Stimulated activated naive CD8-positive, alpha-beta T cell treated with anti-CD3 and anti-CD28 coated beads, Interleukin-15, Interleukin-2, amounts not matched to agents 100 ng/mL and 50 ng/mL, for 24 hours (primary cell): ENCODE data around the gene DNAH6.

Experiments used
- H3K27ac Mint-ChIP-seq: one replicate; pipeline ENCODE4 v1.8.0; 2021; ENCODE audit warnings: mild to moderate bottlenecking, mixed read lengths
- H3K27me3 Mint-ChIP-seq: one replicate; pipeline ENCODE4 v1.8.0; 2021; ENCODE audit warnings: mixed read lengths
- H3K36me3 Mint-ChIP-seq: one replicate; pipeline ENCODE4 v1.8.0; 2021; ENCODE audit warnings: low read depth, mixed read lengths
- H3K4me1 Mint-ChIP-seq: one replicate; pipeline ENCODE4 v1.8.0; 2021; ENCODE audit warnings: low read depth, mixed read lengths
- H3K4me3 Mint-ChIP-seq: one replicate; pipeline ENCODE4 v1.8.0; 2021; ENCODE audit warnings: mild to moderate bottlenecking, mixed read lengths
- H3K9me3 Mint-ChIP-seq: one replicate; pipeline ENCODE4 v1.8.0; 2021; ENCODE audit warnings: mixed read lengths

Gene DNAH6

DNA sequence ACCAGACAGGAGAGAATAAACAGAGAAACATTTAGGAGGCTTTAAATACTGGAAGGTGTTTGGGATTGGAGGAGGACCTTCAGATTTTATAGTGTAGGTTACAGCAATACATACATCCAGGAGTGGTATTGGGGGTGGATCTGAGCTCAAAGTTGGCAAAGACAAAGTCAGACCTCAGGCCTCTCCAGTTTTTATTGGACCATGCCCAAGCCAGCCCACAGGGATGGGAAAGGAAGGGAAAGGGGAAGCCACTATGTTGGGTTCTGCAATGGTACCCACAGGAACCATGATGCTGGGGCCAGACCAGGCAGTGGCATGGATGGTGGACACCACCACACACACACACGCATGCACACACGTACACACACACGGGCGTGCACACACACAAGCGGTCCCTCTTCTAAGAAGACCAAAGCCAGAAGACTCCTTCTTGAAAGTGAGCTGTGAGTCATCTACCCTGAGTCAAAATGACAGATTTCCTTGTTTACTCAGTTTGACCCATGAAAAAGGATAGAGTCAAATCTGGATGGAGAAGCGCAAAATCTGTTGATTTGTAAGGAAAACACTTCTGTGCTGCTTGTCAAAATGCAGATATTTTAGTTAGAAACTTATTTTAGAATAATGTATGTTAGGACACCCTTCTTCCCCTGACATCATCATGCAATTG is 276.7 kb downstream of the DNAH6 start:
- no peaks in the 10 kb centered on the region for H3K4me1 Mint-ChIP-seq
- H3K27ac Mint-ChIP-seq, result no peak overlapping the region
- peaks cover 5% of the 10 kb centered on the region for H3K9me3 Mint-ChIP-seq
- H3K27me3 Mint-ChIP-seq, result no peaks in the 10 kb centered on the region
- H3K4me3 Mint-ChIP-seq, result no peak overlapping the region
- H3K36me3 Mint-ChIP-seq, result no peaks in the 10 kb centered on the region

DNA sequence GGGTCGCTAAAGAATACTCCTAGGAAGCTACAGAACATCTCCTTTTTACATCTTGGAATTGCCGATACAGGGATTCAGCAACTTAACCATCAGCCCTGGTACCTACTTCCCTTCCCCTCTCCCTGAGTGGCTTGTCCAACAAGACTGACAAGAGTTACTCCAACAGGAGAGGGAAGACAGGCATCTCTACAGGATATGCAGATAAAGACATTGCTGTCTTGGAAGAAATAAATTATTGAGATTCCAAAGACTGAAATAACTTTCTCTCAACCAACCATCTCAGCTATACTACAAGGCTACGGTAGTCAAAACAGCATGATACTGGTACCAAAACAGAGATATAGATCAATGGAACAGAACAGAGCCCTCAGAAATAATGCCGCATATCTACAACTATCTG is 277.3 kb downstream of the DNAH6 start:
- Mint-ChIP-seq H3K36me3 (no peaks in the 10 kb centered on the region), H3K4me3 (no peak overlapping the region), H3K4me1 (no peaks in the 10 kb centered on the region), H3K27me3 (no peaks in the 10 kb centered on the region), H3K9me3 (peaks cover 5% of the 10 kb centered on the region), H3K27ac (no peak overlapping the region)

DNA sequence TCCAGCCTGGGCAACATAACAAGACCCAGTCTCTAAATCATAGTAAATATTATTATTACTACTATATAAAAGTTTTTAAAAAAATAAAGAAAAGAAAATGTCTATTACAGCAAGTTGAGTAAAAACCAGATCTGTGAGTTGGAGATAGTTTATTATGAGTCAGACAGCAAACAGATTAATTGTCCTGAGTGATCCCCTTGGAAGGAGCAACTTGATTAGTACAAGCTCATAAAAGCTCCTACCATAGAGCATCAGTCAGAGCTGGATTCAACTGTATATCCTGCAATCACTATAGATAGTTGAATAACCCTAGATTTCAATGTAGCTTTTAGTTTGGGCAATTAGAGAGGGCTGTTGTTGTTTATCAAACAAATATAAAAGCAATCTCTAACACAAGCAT is 280.5 kb downstream of the DNAH6 start:
- H3K4me3 Mint-ChIP-seq, result no peak overlapping the region
- H3K9me3 Mint-ChIP-seq, result peaks cover 5% of the 10 kb centered on the region
- peaks cover 10% of the 10 kb centered on the region for H3K4me1 Mint-ChIP-seq
- H3K27me3 Mint-ChIP-seq, result no peaks in the 10 kb centered on the region
- no peaks in the 10 kb centered on the region for H3K36me3 Mint-ChIP-seq
- no peak overlapping the region for H3K27ac Mint-ChIP-seq

DNA sequence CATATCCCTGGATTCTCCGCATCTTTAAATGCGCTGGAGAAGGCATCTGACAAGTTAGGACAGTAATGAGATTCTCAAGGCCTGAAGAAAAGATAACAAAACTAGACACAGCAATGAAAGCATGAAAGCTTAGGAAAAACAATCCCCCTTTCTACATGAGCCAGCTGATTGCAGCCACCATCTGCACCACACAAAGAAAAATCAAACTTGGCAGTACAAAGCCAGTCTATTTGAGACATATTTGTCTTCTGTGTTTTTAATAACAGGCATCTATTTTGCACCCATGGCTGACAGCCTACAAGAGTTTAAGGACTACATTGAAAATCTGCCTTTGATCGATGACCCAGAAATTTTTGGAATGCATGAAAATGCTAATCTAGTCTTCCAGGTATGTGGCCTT is 281.0 kb downstream of the DNAH6 start:
- H3K27ac Mint-ChIP-seq, result no peak overlapping the region
- no peaks in the 10 kb centered on the region for H3K36me3 Mint-ChIP-seq
- H3K27me3 Mint-ChIP-seq, result no peaks in the 10 kb centered on the region
- H3K9me3 Mint-ChIP-seq, result peaks cover 4% of the 10 kb centered on the region
- H3K4me1 Mint-ChIP-seq, result peaks cover 13% of the 10 kb centered on the region
- H3K4me3 Mint-ChIP-seq, result no peak overlapping the region

DNA sequence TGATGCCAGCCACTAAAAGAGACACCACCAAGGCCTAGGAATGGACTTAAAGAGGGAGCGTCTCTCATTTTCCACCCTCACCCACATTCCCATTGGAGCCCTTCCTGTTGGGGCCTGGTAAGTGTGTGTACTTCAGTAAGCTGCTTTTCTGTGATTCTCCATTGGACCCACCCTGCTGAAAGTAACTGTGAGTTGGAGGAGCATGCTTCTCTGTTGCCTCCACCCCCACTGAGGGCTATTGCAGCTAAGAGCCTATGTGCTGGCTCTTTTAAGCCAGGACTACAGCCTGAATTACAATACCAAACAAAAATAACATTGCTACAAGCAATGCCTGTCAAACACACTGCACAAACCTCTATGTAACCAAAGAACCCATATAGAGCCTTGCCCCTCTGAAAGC is 283.5 kb downstream of the DNAH6 start:
- no peak overlapping the region for H3K27ac Mint-ChIP-seq
- H3K4me3 Mint-ChIP-seq, result no peak overlapping the region
- H3K36me3 Mint-ChIP-seq, result no peaks in the 10 kb centered on the region
- H3K9me3 Mint-ChIP-seq, result no peaks in the 10 kb centered on the region
- no peaks in the 10 kb centered on the region for H3K27me3 Mint-ChIP-seq
- H3K4me1 Mint-ChIP-seq, result peaks cover 13% of the 10 kb centered on the region

DNA sequence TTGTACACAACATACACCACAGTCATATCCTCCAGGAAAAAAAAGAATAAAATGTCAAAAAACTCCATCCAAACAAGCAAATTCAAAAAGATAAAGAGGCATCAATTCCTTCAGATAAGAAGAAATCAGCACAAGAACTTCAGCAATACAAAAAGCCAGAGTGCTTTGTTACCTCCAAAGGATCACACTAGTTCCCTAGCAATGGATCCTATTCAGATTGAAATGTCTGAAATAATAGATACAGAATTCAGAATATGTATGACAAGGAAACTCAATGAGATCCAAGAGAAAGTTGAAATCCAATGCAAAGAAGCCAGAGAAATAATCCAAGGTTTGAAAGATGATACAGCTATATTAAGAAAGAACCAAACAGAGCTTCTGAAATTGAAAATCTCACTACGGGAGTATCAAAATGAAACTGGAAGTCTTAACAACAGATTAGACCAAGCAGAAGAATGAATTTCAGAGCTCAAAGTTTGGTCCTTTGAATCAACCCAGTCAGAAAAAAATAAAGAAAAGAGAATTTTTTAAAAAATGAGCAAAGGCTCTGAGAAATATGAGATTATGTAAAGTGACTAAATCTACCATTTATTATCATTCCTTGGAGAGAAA is 284.0 kb downstream of the DNAH6 start:
- Mint-ChIP-seq H3K4me1 (peaks cover 13% of the 10 kb centered on the region), H3K36me3 (no peaks in the 10 kb centered on the region), H3K27me3 (no peaks in the 10 kb centered on the region), H3K4me3 (peak overlapping the region; percentile 19), H3K9me3 (no peaks in the 10 kb centered on the region), H3K27ac (no peak overlapping the region)

DNA sequence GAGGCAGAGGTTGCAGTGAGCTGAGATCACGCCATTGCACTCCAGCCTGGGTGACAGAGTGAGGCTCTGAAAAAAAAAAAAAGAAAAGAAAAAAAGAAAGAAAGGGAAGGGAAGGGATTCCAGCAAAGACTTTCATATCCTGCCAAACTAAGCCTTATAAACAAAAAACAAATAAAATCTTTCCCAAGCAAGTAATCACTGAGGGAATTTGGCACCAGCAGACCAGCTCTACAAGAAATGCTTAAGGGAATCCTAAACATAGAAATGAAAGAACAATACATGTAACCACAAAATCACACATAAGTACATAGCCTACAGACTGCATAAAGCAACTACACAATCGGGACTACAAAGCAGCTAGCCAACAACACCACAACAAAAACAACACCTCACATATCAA is 285.5 kb downstream of the DNAH6 start:
- no peaks in the 10 kb centered on the region for H3K36me3 Mint-ChIP-seq
- peaks cover 17% of the 10 kb centered on the region for H3K4me1 Mint-ChIP-seq
- no peaks in the 10 kb centered on the region for H3K27me3 Mint-ChIP-seq
- H3K4me3 Mint-ChIP-seq, result no peak overlapping the region
- no peaks in the 10 kb centered on the region for H3K9me3 Mint-ChIP-seq
- H3K27ac Mint-ChIP-seq, result no peak overlapping the region

DNA sequence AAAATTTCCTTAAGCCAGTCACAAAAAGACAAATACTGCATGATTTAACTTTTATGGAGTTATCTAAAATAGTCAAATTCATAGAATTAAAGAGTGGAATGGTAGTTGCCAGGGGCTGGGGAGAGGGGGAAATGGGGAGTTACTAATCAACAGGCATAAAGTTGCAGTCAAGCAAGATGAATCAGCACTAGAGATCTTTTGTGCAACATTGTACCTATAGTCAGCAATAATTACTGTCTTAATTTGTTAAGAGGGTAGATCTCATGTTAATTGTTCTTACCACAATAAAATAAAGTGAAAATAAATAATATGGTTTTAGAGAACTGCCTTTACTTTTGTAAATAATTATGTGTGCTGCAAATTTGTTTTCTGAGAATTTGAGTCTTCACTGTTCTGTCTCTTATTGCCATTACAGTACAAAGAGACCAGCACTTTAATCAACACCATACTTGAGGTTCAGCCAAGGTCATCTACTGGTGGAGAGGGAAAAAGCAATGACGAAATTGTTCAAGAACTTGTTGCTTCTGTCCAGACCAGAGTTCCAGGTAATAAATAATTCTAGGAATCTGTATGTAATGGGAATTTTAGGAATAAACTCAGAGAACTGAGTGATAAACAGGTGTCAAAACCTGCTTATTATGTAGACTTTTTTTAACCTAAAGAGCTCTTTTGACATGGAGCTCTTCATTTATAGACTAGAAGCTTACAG is 289.1 kb downstream of the DNAH6 start:
- Mint-ChIP-seq H3K36me3 (no peaks in the 10 kb centered on the region), H3K9me3 (no peaks in the 10 kb centered on the region), H3K4me1 (peaks cover 13% of the 10 kb centered on the region), H3K27ac (no peak overlapping the region), H3K4me3 (no peak overlapping the region), H3K27me3 (no peaks in the 10 kb centered on the region)

DNA sequence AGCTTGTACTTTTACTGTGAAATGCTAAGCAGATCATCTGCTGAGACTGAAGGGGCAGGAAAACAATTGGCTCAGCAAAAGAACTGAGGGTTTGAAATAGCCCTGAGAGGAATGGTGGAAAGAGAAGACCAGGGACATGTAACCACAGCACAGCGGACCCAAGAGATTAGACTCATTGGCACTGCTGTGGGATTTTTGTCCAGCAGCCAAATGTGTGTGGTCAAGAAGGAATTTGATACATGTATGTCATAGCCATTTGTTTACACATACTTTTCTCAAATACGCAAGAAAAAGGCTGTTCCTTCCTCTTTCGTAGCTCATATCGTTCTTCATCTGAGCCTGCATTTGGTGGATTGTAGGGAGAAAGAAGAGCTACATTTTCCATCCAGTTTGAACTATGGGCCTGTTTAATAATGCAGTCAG is 290.8 kb downstream of the DNAH6 start:
- Mint-ChIP-seq H3K4me3 (no peak overlapping the region), H3K4me1 (peaks cover 11% of the 10 kb centered on the region), H3K27me3 (no peaks in the 10 kb centered on the region), H3K9me3 (no peaks in the 10 kb centered on the region), H3K27ac (no peak overlapping the region), H3K36me3 (no peaks in the 10 kb centered on the region)

DNA sequence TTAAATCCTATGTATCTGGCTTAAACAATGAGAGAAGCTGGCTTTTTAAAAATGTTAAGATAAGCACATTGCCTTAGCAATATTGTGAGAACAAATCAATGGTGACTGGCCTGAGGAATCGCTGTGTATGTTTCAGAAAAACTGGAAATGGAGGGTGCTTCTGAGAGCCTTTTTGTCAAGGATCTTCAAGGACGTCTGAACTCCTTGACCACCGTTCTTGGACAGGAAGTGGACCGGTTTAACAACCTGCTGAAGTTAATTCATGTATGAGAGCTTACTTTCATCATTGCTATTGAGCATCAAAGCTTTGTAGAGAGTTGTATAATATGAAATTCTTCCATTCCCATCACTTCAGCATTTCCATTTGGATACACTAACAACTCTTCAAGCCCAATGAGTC is 292.0 kb downstream of the DNAH6 start:
- Mint-ChIP-seq H3K36me3 (no peaks in the 10 kb centered on the region), H3K27ac (no peak overlapping the region), H3K9me3 (no peaks in the 10 kb centered on the region), H3K27me3 (no peaks in the 10 kb centered on the region), H3K4me1 (peaks cover 16% of the 10 kb centered on the region), H3K4me3 (no peak overlapping the region)

DNA sequence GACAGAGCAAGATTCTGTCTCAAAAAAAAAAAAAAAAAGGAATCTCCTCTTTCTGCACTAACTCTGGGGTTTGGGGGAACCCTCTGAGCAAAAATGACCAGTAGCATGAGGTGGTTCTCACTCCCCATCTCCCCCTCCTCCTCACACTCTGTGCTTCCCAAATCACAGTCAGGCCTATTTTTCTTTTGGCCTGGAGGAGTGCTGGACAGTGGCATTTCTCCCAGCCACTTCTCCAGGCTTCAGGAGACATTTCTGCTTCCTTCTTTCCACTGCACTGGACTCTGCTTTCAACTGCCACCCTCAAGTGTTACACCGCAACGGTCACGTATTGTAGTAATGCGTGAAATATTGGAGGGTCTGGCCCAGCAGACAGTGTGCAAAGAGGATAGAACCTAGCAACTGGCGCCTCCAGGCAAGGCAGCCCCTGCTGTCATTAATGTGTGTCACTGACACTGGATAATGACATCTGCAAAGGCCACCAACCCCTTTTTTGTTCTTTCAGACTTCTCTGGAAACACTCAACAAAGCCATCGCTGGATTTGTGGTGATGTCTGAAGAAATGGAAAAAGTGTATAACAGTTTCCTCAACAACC is 295.6 kb downstream of the DNAH6 start:
- H3K27ac Mint-ChIP-seq, result no peak overlapping the region
- H3K4me1 Mint-ChIP-seq, result peaks cover 37% of the 10 kb centered on the region
- no peaks in the 10 kb centered on the region for H3K36me3 Mint-ChIP-seq
- H3K4me3 Mint-ChIP-seq, result no peak overlapping the region
- H3K27me3 Mint-ChIP-seq, result no peaks in the 10 kb centered on the region
- H3K9me3 Mint-ChIP-seq, result no peaks in the 10 kb centered on the region

DNA sequence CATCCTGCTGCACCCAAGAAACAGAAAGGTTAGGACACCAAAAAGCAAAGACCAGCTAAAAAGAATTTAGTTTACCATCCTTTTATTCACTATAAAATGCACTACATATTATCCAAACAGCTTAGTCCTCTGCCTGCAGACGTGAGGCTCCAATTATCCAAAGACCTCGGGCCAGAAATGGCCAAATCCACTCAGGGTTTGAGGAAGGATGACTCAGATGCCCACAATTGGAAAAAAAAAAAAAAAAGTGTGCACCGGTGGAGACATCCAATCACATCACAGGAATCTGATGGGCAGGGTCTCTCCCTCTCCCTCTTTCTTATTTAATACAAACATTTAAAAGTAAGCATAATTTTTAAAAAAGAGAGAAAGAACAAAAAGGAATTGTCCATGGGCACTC is 298.8 kb downstream of the DNAH6 start:
- no peaks in the 10 kb centered on the region for H3K27me3 Mint-ChIP-seq
- H3K36me3 Mint-ChIP-seq, result no peaks in the 10 kb centered on the region
- no peaks in the 10 kb centered on the region for H3K9me3 Mint-ChIP-seq
- no peak overlapping the region for H3K4me3 Mint-ChIP-seq
- no peak overlapping the region for H3K27ac Mint-ChIP-seq
- H3K4me1 Mint-ChIP-seq, result peaks cover 63% of the 10 kb centered on the region

DNA sequence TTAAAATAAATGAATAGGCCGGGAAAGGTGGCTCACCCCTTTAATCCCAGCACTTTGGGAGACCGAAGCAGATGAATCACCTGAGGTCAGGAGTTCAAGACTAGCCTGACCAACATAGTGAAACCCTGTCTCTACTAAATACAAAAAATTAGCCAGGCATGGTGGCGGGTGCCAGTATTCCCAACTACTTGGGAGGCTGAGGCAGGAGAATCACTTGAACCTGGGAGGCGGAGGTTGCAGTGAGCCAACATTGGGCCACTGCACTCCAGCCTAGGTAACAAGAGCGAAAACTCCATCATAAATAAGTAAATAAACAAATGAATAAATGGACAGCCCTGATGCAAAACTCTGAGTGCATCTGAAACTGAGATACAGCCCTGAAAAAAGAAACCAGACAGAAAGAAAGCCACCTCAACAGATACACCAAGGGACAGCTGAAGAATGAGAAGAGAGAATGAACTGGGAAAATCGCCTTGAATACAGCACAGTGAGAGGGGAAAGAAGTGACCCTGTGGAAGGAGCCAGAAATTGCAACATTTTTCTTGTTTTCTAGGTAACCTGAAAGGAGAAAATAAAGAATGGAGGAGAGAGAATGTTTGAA is 300.2 kb downstream of the DNAH6 start:
- H3K27ac Mint-ChIP-seq, result peak overlapping the region; percentile 93
- H3K9me3 Mint-ChIP-seq, result no peaks in the 10 kb centered on the region
- H3K4me1 Mint-ChIP-seq, result peaks cover 67% of the 10 kb centered on the region
- H3K27me3 Mint-ChIP-seq, result no peaks in the 10 kb centered on the region
- H3K36me3 Mint-ChIP-seq, result no peaks in the 10 kb centered on the region
- peak overlapping the region; percentile 44 for H3K4me3 Mint-ChIP-seq

DNA sequence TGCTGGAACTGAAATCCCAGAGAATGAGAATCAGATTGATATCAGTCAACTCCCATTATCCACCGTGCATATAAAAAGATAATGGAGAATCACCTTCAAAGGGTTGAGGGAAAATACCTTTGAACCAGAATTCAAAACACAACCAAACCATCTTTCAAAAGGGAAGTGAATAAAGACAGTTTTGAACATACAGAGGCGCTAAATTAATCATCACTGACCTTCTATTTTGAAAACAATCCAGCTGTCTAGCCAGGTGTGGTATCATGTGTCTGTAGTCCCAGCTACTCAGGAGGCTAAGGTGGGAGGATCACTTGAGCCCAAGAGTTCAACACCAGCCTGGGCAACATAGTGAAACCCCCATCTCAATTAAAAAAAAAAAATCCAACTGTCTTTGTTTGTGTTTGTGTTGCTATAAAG is 300.9 kb downstream of the DNAH6 start:
- H3K9me3 Mint-ChIP-seq, result no peaks in the 10 kb centered on the region
- H3K4me1 Mint-ChIP-seq, result peaks cover 62% of the 10 kb centered on the region
- H3K27me3 Mint-ChIP-seq, result no peaks in the 10 kb centered on the region
- H3K4me3 Mint-ChIP-seq, result peak overlapping the region; percentile 44
- no peaks in the 10 kb centered on the region for H3K36me3 Mint-ChIP-seq
- peak overlapping the region; percentile 93 for H3K27ac Mint-ChIP-seq

DNA sequence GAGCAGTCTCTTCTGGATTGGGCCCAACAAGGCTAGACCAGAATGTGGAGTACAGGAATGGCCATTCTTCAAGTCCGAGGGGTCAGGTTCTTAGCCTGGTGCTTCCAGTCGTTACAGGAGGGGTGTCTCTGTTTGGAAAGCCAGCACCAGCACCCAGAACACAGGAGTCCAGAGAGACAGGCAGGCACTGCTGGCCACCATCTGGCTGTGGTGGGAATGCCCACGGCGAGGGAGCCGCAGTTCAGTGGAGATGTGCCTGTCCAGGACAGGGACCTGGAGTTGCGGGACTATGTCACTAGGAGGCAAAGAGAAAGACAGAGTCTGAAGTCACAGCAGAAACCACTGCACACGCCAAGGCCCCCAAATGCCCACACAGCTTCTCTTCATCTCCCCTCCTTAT is 305.5 kb downstream of the DNAH6 start:
- Mint-ChIP-seq H3K36me3 (peaks cover 23% of the 10 kb centered on the region), H3K4me1 (peaks cover 44% of the 10 kb centered on the region), H3K9me3 (no peaks in the 10 kb centered on the region), H3K4me3 (no peak overlapping the region), H3K27ac (no peak overlapping the region), H3K27me3 (no peaks in the 10 kb centered on the region)
